DMS153 treated with DMSO at 0.1 percent for 48 hours (cell line): Measurements from ENCODE around the gene MCC.

ENCODE experiments used
- DNase-seq: peaks from one replicate; lab custom pipeline; 2025; ENCODE audit not compliant: unreplicated experiment; lab: John Stamatoyannopoulos, UW

MCC gene

GRCh38 chr5:113063927-113064326 lies 424.3 kb downstream of the MCC start:
- DNase-seq = no peak

- no peak for DNase-seq
These were observed 425.3 kb downstream of the MCC start for GRCh38 chr5:113062869-113063508.

DNA sequence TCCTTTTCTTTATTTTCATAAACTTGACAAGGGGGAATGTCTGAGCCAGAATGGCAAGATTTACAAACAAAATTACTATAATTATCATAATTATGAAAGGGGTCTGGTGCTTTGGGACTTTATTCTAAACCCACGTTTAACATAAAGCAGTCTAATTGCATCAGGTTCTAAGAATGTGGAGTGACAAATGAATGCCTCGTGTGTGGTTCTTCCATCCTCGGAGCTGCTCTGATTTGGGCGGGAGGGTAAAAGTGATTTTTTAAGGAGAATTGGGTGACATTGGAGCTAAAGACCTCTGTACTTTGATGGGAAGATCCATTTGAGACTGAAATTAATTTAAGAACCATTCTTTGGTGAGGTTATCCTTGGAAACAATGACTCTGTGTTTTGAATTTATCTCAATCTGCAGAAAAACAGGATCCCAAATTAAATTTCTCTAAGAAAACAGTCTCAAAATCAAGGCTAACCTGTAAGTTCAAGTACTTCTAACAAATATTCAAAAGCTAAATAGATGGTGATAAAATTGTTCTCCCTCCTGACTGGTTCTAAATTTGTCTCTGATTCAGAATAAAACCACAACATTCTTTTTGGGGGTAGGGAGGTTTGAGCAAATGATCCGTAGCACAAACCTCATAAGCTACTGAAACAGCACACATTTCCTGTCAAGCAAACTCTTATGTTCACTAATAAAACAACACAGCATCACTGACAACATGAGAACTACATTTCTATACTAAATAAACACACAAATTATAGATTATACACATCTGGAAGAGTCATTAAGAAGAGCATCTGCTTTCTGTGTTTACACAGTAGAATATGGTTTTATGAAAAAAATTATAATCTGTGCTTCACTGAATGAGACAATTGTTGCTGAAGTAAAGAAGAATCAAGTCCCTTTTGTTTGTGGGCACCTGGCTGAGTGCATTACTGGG lies 426.1 kb downstream of the MCC start:
- no peak for DNase-seq

GRCh38 chr5:113060408-113061025 lies 427.7 kb downstream of the MCC start:
- DNase-seq = no peak

- no peak for DNase-seq
These were observed 428.8 kb downstream of the MCC start for GRCh38 chr5:113059232-113060040.

DNA sequence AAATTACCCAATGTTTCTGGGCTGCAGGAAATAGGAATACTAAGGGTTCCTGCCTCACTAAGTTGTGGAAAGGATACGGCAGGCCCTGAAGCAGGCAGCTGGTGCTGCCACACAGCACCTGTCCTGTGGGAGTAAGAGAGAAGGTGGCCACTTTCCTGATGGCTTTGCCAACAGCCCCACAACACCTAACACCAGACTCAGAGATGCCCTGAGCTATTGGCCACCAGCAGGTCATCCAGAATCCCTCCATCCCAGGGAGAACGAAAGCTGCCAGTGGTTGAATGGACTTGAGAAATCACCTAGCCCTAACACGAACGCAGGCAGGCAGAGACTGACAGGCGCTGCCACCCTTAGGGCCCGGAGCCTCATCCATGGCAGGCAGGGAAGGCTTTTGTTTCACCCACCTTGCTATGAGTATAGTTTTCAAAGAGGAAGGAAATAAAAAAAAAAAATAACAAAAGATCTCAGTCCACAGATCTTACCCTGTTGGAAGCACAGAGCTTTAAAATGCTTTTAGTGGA lies 429.5 kb downstream of the MCC start:
- no peak for DNase-seq

DNA sequence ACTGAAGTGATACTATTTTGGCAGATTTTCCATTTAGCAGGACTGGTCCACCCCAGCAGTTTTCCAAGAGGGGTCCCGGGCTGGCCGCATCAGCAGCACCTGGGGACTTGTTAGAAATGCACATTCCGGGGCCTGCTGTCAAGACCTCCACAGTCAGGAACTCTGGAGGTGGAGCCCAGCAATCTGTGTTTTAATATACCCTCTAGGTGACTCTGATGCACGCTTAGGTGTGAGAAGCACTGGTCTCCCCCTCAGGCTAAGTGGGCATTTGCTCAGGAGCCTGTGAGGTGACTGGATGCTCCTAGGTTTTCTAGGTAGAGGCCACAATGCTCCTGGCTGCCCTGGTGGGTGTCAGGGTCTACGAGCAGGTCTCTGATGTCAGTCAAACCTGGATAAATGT lies 430.0 kb downstream of the MCC start:
- no peak for DNase-seq

DNA sequence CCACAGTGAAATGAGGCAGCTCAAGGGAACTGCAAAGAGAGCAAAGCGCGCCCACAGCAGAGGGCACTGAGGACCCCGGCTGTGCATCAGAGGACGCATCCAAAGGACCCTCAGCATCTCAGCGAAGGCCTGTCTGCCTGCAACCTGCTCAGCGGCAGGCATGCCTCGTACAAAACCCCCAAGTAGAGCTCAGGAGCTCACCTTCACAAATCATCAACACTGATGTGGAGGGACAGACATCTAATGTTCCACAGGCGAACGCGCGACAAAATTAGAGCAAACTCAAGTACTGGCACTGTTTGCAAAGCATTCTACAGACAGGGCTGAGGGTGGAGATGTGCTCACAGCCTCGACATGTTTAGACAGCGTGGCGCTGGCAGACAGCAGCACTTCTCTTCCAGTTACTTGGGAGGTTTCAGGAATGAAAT lies 430.7 kb downstream of the MCC start:
- DNase-seq = no peak

GRCh38 chr5:113056988-113057387 lies 431.3 kb downstream of the MCC start:
- DNase-seq = no peak

DNA sequence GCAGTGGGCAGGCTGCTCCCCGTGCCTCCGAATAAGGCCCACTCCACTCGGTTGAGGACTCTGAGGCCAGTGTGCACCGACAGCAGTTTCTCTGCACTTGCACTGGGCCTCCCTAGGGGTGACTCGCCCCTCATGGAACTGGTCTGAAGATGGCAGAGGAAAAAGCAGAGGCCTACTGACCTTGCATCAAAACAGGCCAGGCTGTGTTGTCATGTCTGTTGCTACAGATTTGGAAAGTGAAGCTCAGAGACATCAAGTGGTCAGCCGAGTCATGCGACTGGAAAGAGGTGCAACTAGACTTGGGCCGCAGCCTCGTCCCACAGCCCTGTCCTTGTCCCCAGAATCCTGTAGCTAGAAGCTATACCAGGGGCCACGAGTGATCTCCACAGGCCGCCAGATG lies 433.4 kb downstream of the MCC start:
- DNase-seq = no peak

GRCh38 chr5:113053511-113053995 lies 434.7 kb downstream of the MCC start:
- DNase-seq = no peak

- DNase-seq = no peak
These were observed 436.0 kb downstream of the MCC start for GRCh38 chr5:113052041-113052795.

DNA sequence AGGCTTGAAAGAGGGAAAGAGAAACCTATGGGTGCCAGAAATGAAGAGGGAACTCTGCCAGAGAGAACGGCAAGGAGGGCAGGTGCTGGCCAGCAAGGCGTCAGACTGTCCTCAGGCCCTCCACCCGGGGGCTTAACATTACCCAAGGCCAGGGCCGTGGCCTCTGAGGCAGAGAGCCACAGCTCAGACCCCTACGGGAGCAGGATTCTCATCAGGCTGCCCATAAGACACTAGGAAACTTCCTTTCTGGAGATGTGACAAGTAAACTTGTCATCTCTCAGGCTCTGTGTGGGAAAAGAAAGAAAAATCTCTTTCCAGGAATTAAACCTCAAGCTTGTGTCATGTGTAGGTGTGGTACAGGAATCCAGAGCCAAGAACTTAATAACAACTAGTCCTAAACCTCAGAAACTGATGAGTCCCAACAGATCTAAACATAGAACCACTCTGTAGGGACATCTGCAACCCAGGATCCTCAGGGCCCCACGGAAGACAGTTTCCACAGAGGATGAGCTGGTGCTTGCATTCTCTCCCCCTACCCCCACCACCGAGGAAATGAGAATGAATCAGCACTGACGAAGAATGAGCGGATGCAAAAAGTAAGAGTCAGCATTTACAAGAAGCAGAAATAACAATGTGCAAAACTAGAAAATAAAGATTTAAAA lies 437.4 kb downstream of the MCC start:
- no peak for DNase-seq

DNA sequence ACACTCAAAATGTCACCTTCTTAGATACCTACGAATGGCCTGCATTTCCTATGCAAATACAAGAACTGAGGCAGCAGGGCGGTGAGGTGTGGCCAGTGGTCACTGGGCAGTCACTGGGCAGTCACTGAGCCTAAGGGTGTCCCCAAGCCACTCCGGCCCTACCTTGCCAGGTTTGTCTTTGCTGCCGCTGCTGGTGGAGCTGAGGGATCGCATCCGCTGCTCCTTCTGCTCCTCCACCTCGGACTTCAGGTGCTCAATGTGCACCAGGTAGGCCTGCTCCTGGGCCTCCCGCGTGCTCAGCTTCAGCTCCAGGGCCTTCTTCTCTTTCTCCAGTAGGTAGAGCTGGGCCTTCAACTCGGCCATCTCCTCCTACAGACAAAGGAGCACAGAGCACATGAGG lies 439.3 kb downstream of the MCC start:
- no peak for DNase-seq

- no peak for DNase-seq
These were observed 440.3 kb downstream of the MCC start for GRCh38 chr5:113047733-113048652.

GRCh38 chr5:113047234-113047633 lies 441.0 kb downstream of the MCC start:
- no peak for DNase-seq

- DNase-seq = no peak
These were observed 443.3 kb downstream of the MCC start for GRCh38 chr5:113044776-113045465.

DNA sequence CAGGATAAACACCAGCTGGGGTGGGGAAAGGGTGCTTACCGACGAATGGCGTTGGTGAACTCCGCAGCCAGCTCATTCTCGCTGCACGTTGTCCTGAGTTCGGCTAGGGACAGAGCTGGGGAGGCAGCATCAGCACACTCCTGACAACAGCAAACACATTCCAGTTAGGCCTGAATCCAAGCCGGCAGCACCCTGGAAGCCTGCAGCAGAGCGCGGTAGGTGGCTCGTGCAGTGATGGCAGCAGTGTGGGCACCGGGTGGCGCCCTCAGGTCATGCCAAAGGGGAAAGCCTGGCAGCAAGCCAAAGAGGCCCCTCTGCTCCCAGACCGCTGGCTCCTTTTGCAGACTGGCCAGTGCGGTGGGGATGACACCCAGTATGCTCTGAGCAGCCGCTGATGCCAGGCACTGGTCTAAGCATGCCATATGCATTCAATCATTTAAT lies 444.7 kb downstream of the MCC start:
- DNase-seq = no peak
